Liver (tissue), 9 donors: ENCODE results near the gene UBE2M. TPM values are rescaled to one million over a fixed set of nuclear protein-coding genes. Genes with fewer than 3 reads are reported as not detected.

ENCODE experiments used
- DNase-seq: peaks from one replicate; pipeline ENCODE4 v3.0.0-alpha.2; 2017; ENCODE audit warnings: low spot score
- H3K27ac ChIP-seq, 2 donors: one replicate each; pipeline ENCODE4 v1.7.0; 2013; ENCODE audit warnings: inconsistent platforms in 2 of 2, low read length in 2 of 2, control low read depth in 1 of 2, low read depth in 1 of 2, mild to moderate bottlenecking in 1 of 2
- H3K27me3 ChIP-seq, 4 donors: one replicate each; pipeline versions ENCODE4 v1.6.1 to v1.7.0; 2013; ENCODE audit warnings: low read length in 3 of 4, inconsistent platforms in 1 of 4, mild to moderate bottlenecking in 1 of 4, moderate library complexity in 1 of 4; ENCODE audit not compliant: control insufficient read depth in 4 of 4, insufficient read depth in 4 of 4
- H3K36me3 ChIP-seq, 4 donors: one replicate each; pipeline versions ENCODE4 v1.6.1 to v1.7.0; 2013; ENCODE audit warnings: low read length in 3 of 4, mild to moderate bottlenecking in 3 of 4, low read depth in 1 of 4, moderate library complexity in 1 of 4; ENCODE audit not compliant: control insufficient read depth in 4 of 4, insufficient read depth in 3 of 4
- H3K4me1 ChIP-seq, 4 donors: one replicate each; pipeline versions ENCODE4 v1.6.1 to v1.7.0; 2013; ENCODE audit warnings: low read length in 3 of 4, mild to moderate bottlenecking in 3 of 4, moderate library complexity in 1 of 4; ENCODE audit not compliant: control insufficient read depth in 4 of 4, insufficient read depth in 4 of 4
- H3K4me3 ChIP-seq, 3 donors: one replicate each; pipeline versions ENCODE4 v1.6.1 to v1.7.0; 2013; ENCODE audit warnings: low read length in 3 of 3, control low read depth in 1 of 3, low read depth in 1 of 3, mild to moderate bottlenecking in 1 of 3
- H3K9ac ChIP-seq, 2 donors: one replicate each; pipeline ENCODE4 v1.7.0; 2013; ENCODE audit warnings: low read length in 2 of 2, mild to moderate bottlenecking in 2 of 2, moderate library complexity in 2 of 2, control low read depth in 1 of 2, low read depth in 1 of 2
- H3K9me3 ChIP-seq, 4 donors: one replicate each; pipeline versions ENCODE4 v1.6.1 to v1.7.0; 2013; ENCODE audit warnings: low read length in 3 of 4; ENCODE audit not compliant: control insufficient read depth in 4 of 4
- EGR1 ChIP-seq, 2 donors: IDR thresholded peaks; 2 replicates each; pipeline ENCODE4 v1.6.1; 2016 to 2018; ENCODE audit warnings: antibody characterized with exemption in 2 of 2, low read depth in 2 of 2
- FOXA1 ChIP-seq: IDR thresholded peaks from 2 replicates; pipeline ENCODE4 v1.6.1; 2016; ENCODE audit warnings: antibody characterized with exemption
- FOXA2 ChIP-seq: IDR thresholded peaks from 2 replicates; pipeline ENCODE4 v1.6.1; 2016; ENCODE audit warnings: antibody characterized with exemption
- GABPA ChIP-seq, 2 donors: IDR thresholded peaks in 1 of 2; conservative IDR thresholded peaks in 1 of 2; 2 replicates each; pipeline ENCODE4 v1.6.1; 2016; ENCODE audit warnings: antibody characterized with exemption in 2 of 2, mild to moderate bottlenecking in 1 of 2, moderate library complexity in 1 of 2
- HNF4A ChIP-seq, 2 donors: conservative IDR thresholded peaks; 2 replicates each; pipeline ENCODE4 v1.6.1; 2016; ENCODE audit warnings: antibody characterized with exemption in 2 of 2, mild to moderate bottlenecking in 2 of 2
- HNF4G ChIP-seq: IDR thresholded peaks from 2 replicates; pipeline ENCODE4 v1.6.1; 2016; ENCODE audit warnings: antibody characterized with exemption
- JUND ChIP-seq, 2 donors: IDR thresholded peaks; 2 replicates each; pipeline ENCODE4 v1.6.1; 2016; ENCODE audit warnings: antibody characterized with exemption in 2 of 2
- RAD21 ChIP-seq, 2 donors: IDR thresholded peaks; 2 replicates each; pipeline ENCODE4 v1.6.1; 2016; ENCODE audit warnings: antibody characterized with exemption in 2 of 2, mild to moderate bottlenecking in 2 of 2
- RXRA ChIP-seq, 2 donors: IDR thresholded peaks; 2 replicates each; pipeline ENCODE4 v1.6.1; 2017 to 2018; ENCODE audit warnings: antibody characterized with exemption in 2 of 2, mild to moderate bottlenecking in 1 of 2
- SP1 ChIP-seq: IDR thresholded peaks from 2 replicates; pipeline ENCODE4 v1.6.1; 2018; ENCODE audit warnings: antibody characterized with exemption, mild to moderate bottlenecking
- TAF1 ChIP-seq: conservative IDR thresholded peaks from 2 replicates; pipeline ENCODE4 v1.6.1; 2016; ENCODE audit warnings: antibody characterized with exemption, mild to moderate bottlenecking
- YY1 ChIP-seq: IDR thresholded peaks from 2 replicates; pipeline ENCODE4 v1.6.1; 2016; ENCODE audit warnings: antibody characterized with exemption, mild to moderate bottlenecking
- WGBS: extraction: QIAGEN DNeasy Blood & Tissue Kit; methylation state at CpG from one replicate; pipeline ENCODE4 v1.1.7; 2013; 5-methylcytosine and 5-hydroxymethylcytosine counted together
- polyA plus RNA-seq, 2 donors: library from polyadenylated mRNA; stranded (reverse) in 1 of 2; unstranded in 1 of 2; fragments of 200-250 nt in 1 of 2; fragments of >200 nt in 1 of 2; fragmentation: Nextera tagmentation in 1 of 2; extraction: Ambion mirVana in 1 of 2; gene quantifications; one replicate each; pipeline versions ENCODE4 v1.2.1 to v1.2.3, GENCODE V29; 2013 to 2015
- total RNA-seq, 2 donors: library from RNA; depleted of rRNA; stranded (reverse); fragments of >200 nt; gene quantifications; one replicate each; pipeline ENCODE4 v1.2.3, GENCODE V29; 2014
- TF ChIP-seq, protein P1 (sequence below): IDR thresholded peaks from 2 replicates; pipeline ENCODE4 v1.6.1; 2016; ENCODE audit warnings: antibody characterized with exemption
- TF ChIP-seq, protein P2 (sequence below): IDR thresholded peaks from 2 replicates; pipeline ENCODE4 v1.6.1; 2016; ENCODE audit warnings: antibody characterized with exemption
- TF ChIP-seq, protein P3 (sequence below): IDR thresholded peaks from 2 replicates; pipeline ENCODE4 v1.6.1; 2016; ENCODE audit warnings: antibody characterized with exemption
- TF ChIP-seq, protein P4 (sequence below): IDR thresholded peaks from 2 replicates; pipeline ENCODE4 v1.6.1; 2016; ENCODE audit warnings: antibody characterized with exemption, mild to moderate bottlenecking
- TF ChIP-seq, protein P5 (sequence below): fragments of 150-350 bp; IDR thresholded peaks from 2 replicates; pipeline ENCODE4 v1.5.1; 2017; ENCODE audit warnings: improper control_type of control experiment, low read depth, low read length; ENCODE audit not compliant: missing input control
- donor health status: healthy.
- donor health status: healthy.
- donor health status: healthy.
- donor health status: healthy.
- donor health status: healthy.

Gene UBE2M
- total and polyA plus RNA-seq, 4 donors = 7.6 to 30.7 (median 17.7) TPM

DNA sequence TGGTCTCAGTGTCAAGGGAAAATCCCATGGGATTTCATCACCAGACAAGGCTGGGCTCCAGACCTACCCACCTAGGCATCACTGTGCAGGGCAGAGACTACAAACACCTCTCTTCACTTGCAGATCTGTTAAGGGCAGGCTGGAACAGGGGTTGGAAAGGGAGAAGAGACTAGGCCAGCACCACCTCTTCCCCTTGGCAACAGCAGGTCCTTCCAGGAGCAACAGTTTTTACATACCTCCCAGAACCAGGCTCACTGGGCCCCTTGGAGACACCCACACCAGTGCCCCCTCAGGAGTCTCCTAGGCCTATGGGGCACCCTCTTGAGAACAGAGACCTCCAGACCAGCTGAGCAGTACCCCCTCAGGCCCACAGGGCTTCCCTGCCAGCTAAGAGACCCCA, 2.5 kb upstream of the UBE2M start:
- Histone ChIP-seq H3K9ac (no peak overlapping the region), H3K4me1 (peaks cover 24 to 54% (median 48%) of the 10 kb centered on the region in 4 donors), H3K9me3 (no peaks in the 10 kb centered on the region), H3K36me3 (peaks cover 0 to 7% (median 2%) of the 10 kb centered on the region in 4 donors), H3K4me3 (no peak overlapping the region), H3K27ac (no peak overlapping the region), H3K27me3 (no peaks in the 10 kb centered on the region)
- no peak for TF ChIP-seq SP1
- TF ChIP-seq HNF4G = no peak
- TF ChIP-seq FOXA1 = no peak
- no peak for TF ChIP-seq YY1
- TF ChIP-seq, protein P1, sequence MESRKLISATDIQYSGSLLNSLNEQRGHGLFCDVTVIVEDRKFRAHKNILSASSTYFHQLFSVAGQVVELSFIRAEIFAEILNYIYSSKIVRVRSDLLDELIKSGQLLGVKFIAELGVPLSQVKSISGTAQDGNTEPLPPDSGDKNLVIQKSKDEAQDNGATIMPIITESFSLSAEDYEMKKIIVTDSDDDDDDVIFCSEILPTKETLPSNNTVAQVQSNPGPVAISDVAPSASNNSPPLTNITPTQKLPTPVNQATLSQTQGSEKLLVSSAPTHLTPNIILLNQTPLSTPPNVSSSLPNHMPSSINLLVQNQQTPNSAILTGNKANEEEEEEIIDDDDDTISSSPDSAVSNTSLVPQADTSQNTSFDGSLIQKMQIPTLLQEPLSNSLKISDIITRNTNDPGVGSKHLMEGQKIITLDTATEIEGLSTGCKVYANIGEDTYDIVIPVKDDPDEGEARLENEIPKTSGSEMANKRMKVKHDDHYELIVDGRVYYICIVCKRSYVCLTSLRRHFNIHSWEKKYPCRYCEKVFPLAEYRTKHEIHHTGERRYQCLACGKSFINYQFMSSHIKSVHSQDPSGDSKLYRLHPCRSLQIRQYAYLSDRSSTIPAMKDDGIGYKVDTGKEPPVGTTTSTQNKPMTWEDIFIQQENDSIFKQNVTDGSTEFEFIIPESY = no peak
- no peak for TF ChIP-seq RAD21 (IDR thresholded peaks at IDR 0.05)
- TF ChIP-seq RXRA (IDR thresholded peaks at IDR 0.05) = no peak
- DNase-seq = no peak

DNA sequence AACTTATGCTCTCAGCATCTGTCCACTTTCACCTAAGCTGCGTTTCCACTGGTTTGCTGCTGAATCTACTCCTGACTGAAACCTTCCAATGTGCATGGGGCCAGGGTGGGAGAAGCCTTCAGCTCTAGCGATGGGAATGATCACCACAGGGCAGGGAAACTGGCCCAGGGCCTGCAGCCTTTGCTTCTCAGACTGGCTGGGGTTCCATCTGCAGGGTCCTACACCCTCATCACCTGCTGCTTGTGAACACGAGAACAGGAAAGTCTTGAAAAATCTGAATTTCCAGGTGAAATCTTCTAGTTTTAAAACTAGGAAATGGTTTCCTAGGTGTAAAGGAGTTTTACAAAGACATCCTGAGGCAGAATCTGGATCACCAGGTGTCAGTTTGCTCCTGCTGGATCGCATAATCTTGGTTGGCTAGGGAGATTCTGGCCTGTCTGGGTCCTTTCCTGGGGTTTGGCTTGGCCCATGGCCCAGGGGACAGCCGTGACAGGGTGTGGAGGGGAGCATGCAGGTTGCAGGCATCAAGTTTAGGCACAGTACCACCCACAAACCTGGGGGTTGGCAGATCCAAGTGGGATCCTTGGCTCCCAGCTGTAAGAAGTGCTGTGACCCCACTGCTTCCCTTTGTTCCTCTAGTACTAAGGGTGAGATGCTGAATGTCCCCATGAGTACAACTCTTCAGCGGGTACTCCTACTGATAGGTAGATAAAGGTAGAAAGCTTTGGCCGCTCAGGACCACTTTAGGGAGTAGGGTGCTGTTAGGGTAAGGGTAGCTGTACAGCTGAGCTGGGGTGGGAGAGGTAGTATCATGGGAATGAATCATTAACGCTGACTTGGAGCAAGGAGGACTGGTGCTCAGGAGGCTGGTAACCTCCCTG, 1.8 kb upstream of the UBE2M start:
- H3K36me3 ChIP-seq = peaks cover 0 to 7% (median 3%) of the 10 kb centered on the region in 4 donors
- no peaks in the 10 kb centered on the region for H3K9me3 ChIP-seq
- DNase-seq = no peak
- no peaks in the 10 kb centered on the region for H3K27me3 ChIP-seq
- H3K9ac ChIP-seq = no peak overlapping the region
- peak overlapping the region; percentile 54 to 78 (median 78) for H3K4me3 ChIP-seq
- TF ChIP-seq, protein P2, sequence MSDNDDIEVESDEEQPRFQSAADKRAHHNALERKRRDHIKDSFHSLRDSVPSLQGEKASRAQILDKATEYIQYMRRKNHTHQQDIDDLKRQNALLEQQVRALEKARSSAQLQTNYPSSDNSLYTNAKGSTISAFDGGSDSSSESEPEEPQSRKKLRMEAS = no peak
- no peak for TF ChIP-seq TAF1
- TF ChIP-seq, protein P3, sequence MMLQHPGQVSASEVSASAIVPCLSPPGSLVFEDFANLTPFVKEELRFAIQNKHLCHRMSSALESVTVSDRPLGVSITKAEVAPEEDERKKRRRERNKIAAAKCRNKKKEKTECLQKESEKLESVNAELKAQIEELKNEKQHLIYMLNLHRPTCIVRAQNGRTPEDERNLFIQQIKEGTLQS = no peak
- TF ChIP-seq HNF4G = no peak
- no peak for TF ChIP-seq EGR1 (IDR thresholded peaks at IDR 0.05; ENCODE audit: low read depth in 2 of 2)
- no peak for TF ChIP-seq HNF4A (conservative IDR thresholded peaks at IDR 0.05)
- TF ChIP-seq RXRA (IDR thresholded peaks at IDR 0.05) = no peak
- TF ChIP-seq, protein P4, sequence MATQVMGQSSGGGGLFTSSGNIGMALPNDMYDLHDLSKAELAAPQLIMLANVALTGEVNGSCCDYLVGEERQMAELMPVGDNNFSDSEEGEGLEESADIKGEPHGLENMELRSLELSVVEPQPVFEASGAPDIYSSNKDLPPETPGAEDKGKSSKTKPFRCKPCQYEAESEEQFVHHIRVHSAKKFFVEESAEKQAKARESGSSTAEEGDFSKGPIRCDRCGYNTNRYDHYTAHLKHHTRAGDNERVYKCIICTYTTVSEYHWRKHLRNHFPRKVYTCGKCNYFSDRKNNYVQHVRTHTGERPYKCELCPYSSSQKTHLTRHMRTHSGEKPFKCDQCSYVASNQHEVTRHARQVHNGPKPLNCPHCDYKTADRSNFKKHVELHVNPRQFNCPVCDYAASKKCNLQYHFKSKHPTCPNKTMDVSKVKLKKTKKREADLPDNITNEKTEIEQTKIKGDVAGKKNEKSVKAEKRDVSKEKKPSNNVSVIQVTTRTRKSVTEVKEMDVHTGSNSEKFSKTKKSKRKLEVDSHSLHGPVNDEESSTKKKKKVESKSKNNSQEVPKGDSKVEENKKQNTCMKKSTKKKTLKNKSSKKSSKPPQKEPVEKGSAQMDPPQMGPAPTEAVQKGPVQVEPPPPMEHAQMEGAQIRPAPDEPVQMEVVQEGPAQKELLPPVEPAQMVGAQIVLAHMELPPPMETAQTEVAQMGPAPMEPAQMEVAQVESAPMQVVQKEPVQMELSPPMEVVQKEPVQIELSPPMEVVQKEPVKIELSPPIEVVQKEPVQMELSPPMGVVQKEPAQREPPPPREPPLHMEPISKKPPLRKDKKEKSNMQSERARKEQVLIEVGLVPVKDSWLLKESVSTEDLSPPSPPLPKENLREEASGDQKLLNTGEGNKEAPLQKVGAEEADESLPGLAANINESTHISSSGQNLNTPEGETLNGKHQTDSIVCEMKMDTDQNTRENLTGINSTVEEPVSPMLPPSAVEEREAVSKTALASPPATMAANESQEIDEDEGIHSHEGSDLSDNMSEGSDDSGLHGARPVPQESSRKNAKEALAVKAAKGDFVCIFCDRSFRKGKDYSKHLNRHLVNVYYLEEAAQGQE = no peak
- TF ChIP-seq FOXA2 = no peak
- no peak for TF ChIP-seq YY1
- TF ChIP-seq SP1 = no peak
- no peak for TF ChIP-seq JUND (IDR thresholded peaks at IDR 0.05)
- TF ChIP-seq FOXA1 = no peak
- TF ChIP-seq, protein P1 = no peak
- TF ChIP-seq RAD21 (IDR thresholded peaks at IDR 0.05) = no peak
- no peak for TF ChIP-seq GABPA (IDR thresholded peaks at IDR 0.05 in 1 of 2, conservative IDR thresholded peaks at IDR 0.05 in 1 of 2)
- TF ChIP-seq, protein P5, sequence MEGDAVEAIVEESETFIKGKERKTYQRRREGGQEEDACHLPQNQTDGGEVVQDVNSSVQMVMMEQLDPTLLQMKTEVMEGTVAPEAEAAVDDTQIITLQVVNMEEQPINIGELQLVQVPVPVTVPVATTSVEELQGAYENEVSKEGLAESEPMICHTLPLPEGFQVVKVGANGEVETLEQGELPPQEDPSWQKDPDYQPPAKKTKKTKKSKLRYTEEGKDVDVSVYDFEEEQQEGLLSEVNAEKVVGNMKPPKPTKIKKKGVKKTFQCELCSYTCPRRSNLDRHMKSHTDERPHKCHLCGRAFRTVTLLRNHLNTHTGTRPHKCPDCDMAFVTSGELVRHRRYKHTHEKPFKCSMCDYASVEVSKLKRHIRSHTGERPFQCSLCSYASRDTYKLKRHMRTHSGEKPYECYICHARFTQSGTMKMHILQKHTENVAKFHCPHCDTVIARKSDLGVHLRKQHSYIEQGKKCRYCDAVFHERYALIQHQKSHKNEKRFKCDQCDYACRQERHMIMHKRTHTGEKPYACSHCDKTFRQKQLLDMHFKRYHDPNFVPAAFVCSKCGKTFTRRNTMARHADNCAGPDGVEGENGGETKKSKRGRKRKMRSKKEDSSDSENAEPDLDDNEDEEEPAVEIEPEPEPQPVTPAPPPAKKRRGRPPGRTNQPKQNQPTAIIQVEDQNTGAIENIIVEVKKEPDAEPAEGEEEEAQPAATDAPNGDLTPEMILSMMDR = no peak
- peaks cover 27 to 60% (median 52%) of the 10 kb centered on the region in 4 donors for H3K4me1 ChIP-seq
- H3K27ac ChIP-seq = peak overlapping the region; percentile 87 to 100
- WGBS = 81% methylated on average over 8 of the region's 8 CpGs
